Stimulated activated naive CD8-positive, alpha-beta T cell treated with anti-CD3 and anti-CD28 coated beads, Interleukin-15, amount 100 ng/mL, for 72 hours (primary cell): Measurements from ENCODE around the gene NSD2.

ENCODE experiments used
- ATAC-seq: fragments of 150-1000 bp; cut with Tn5 transposase; 2 replicates; pipeline ENCODE4 v1.10.0; 2021; ENCODE audit warnings: mild to moderate bottlenecking, moderate library complexity
- DNase-seq, 2 donors: peaks; one replicate each; pipeline ENCODE4 v3.0.0; 2021 to 2022
- H3K27ac Mint-ChIP-seq, 2 donors: one replicate each; pipeline ENCODE4 v1.8.0; 2022; ENCODE audit warnings: mild to moderate bottlenecking in 2 of 2, mixed read lengths in 2 of 2, moderate library complexity in 2 of 2
- H3K27me3 Mint-ChIP-seq: one replicate; pipeline ENCODE4 v1.8.0; 2022; ENCODE audit warnings: mixed read lengths
- H3K4me1 Mint-ChIP-seq: one replicate; pipeline ENCODE4 v1.8.0; 2022; ENCODE audit warnings: mild to moderate bottlenecking, mixed read lengths
- H3K4me3 Mint-ChIP-seq, 2 donors: one replicate each; pipeline ENCODE4 v1.8.0; 2022; ENCODE audit warnings: mild to moderate bottlenecking in 2 of 2, mixed read lengths in 2 of 2, moderate library complexity in 1 of 2
- H3K9me3 Mint-ChIP-seq, 2 donors: one replicate each; pipeline ENCODE4 v1.8.0; 2022; ENCODE audit warnings: mixed read lengths in 2 of 2

The NSD2 gene

GRCh38 chr4:1869530-1870327 is 1.5 kb upstream of the NSD2 start:
- Mint-ChIP-seq H3K9me3 (no peaks in the 10 kb centered on the region), H3K4me1 (peaks cover 42% of the 10 kb centered on the region), H3K27me3 (no peaks in the 10 kb centered on the region), H3K4me3 (peak overlapping the region; percentile 87 to 91), H3K27ac (peak overlapping the region; percentile 81 to 90)
- DNase-seq (no peak), ATAC-seq (peak; percentile 4)

GRCh38 chr4:1870328-1870577 is 940 bp upstream of the NSD2 start:
- no peaks in the 10 kb centered on the region for H3K9me3 Mint-ChIP-seq
- peak overlapping the region; percentile 81 to 90 for H3K27ac Mint-ChIP-seq
- peak; percentile 72 for ATAC-seq
- no peaks in the 10 kb centered on the region for H3K27me3 Mint-ChIP-seq
- peak overlapping the region; percentile 87 to 91 for H3K4me3 Mint-ChIP-seq
- H3K4me1 Mint-ChIP-seq: peaks cover 45% of the 10 kb centered on the region
- peak; percentile 84 to 87 for DNase-seq

- peaks cover 47% of the 10 kb centered on the region for H3K4me1 Mint-ChIP-seq
- peak; percentile 56 to 58 for DNase-seq
- H3K4me3 Mint-ChIP-seq: peak overlapping the region; percentile 24 to 29
Measured at GRCh38 chr4:1871471-1872021, 353 bp downstream of the NSD2 start.

GRCh38 chr4:1872870-1873269 is 1.7 kb downstream of the NSD2 start:
- Mint-ChIP-seq H3K4me1 (peaks cover 54% of the 10 kb centered on the region), H3K9me3 (no peaks in the 10 kb centered on the region), H3K27me3 (no peaks in the 10 kb centered on the region), H3K27ac (peak overlapping the region; percentile 94 to 95), H3K4me3 (peak overlapping the region; percentile 87 to 94)
- ATAC-seq (peak; percentile 49), DNase-seq (peak; percentile 35 to 43)

More at GRCh38 chr4:1871471-1872021, 353 bp downstream of the NSD2 start:
- Mint-ChIP-seq H3K9me3 (no peaks in the 10 kb centered on the region), H3K27ac (peak overlapping the region in 1 of 2 donors; percentile 57), H3K27me3 (no peaks in the 10 kb centered on the region)
- peak; percentile 21 for ATAC-seq

- Mint-ChIP-seq H3K9me3 (no peaks in the 10 kb centered on the region), H3K4me1 (peaks cover 55% of the 10 kb centered on the region), H3K4me3 (peak overlapping the region; percentile 87 to 94), H3K27me3 (no peaks in the 10 kb centered on the region), H3K27ac (peak overlapping the region; percentile 94 to 95)
- DNase-seq (no peak), ATAC-seq (no peak)
Measured at GRCh38 chr4:1873291-1873690, 2.1 kb downstream of the NSD2 start.

GRCh38 chr4:1873776-1874175 is 2.6 kb downstream of the NSD2 start:
- H3K27ac Mint-ChIP-seq: no peak overlapping the region

GRCh38 chr4:1874201-1874600 is 3.0 kb downstream of the NSD2 start:
- DNase-seq: no peak
- Mint-ChIP-seq H3K4me3 (peak overlapping the region; percentile 22 to 29), H3K27ac (no peak overlapping the region)

More at GRCh38 chr4:1873776-1874175, 2.6 kb downstream of the NSD2 start:
- no peaks in the 10 kb centered on the region for H3K27me3 Mint-ChIP-seq
- no peak for ATAC-seq
- H3K9me3 Mint-ChIP-seq: no peaks in the 10 kb centered on the region
- peak overlapping the region; percentile 22 to 29 for H3K4me3 Mint-ChIP-seq
- H3K4me1 Mint-ChIP-seq: peaks cover 60% of the 10 kb centered on the region
- no peak for DNase-seq

GRCh38 chr4:1879485-1879884 is 8.3 kb downstream of the NSD2 start:
- ATAC-seq (no peak), DNase-seq (no peak)
- Mint-ChIP-seq H3K27me3 (no peaks in the 10 kb centered on the region), H3K27ac (no peak overlapping the region), H3K9me3 (no peaks in the 10 kb centered on the region), H3K4me1 (peaks cover 38% of the 10 kb centered on the region), H3K4me3 (no peak overlapping the region)

More at GRCh38 chr4:1874201-1874600, 3.0 kb downstream of the NSD2 start:
- no peaks in the 10 kb centered on the region for H3K27me3 Mint-ChIP-seq
- H3K9me3 Mint-ChIP-seq: no peaks in the 10 kb centered on the region
- ATAC-seq: no peak
- peaks cover 61% of the 10 kb centered on the region for H3K4me1 Mint-ChIP-seq

- no peak overlapping the region for H3K27ac Mint-ChIP-seq
- no peak for DNase-seq
- H3K9me3 Mint-ChIP-seq: no peaks in the 10 kb centered on the region
- ATAC-seq: no peak
- no peaks in the 10 kb centered on the region for H3K27me3 Mint-ChIP-seq
- H3K4me1 Mint-ChIP-seq: peaks cover 35% of the 10 kb centered on the region
- H3K4me3 Mint-ChIP-seq: no peak overlapping the region
Measured at GRCh38 chr4:1880332-1880731, 9.1 kb downstream of the NSD2 start.

GRCh38 chr4:1882850-1883271 is 11.7 kb downstream of the NSD2 start:
- Mint-ChIP-seq H3K9me3 (no peaks in the 10 kb centered on the region), H3K27ac (no peak overlapping the region), H3K4me3 (no peak overlapping the region), H3K27me3 (no peaks in the 10 kb centered on the region), H3K4me1 (peaks cover 30% of the 10 kb centered on the region)
- ATAC-seq: no peak
- no peak for DNase-seq

- no peak overlapping the region for H3K4me3 Mint-ChIP-seq
- DNase-seq (no peak), ATAC-seq (no peak)
- peaks cover 27% of the 10 kb centered on the region for H3K4me1 Mint-ChIP-seq
- H3K27ac Mint-ChIP-seq: no peak overlapping the region
- no peaks in the 10 kb centered on the region for H3K9me3 Mint-ChIP-seq
- H3K27me3 Mint-ChIP-seq: no peaks in the 10 kb centered on the region
Measured at GRCh38 chr4:1883583-1883982, 12.4 kb downstream of the NSD2 start.

- Mint-ChIP-seq H3K27me3 (no peaks in the 10 kb centered on the region), H3K9me3 (no peaks in the 10 kb centered on the region), H3K27ac (no peak overlapping the region), H3K4me1 (peaks cover 24% of the 10 kb centered on the region), H3K4me3 (no peak overlapping the region)
- DNase-seq (no peak), ATAC-seq (no peak)
Measured at GRCh38 chr4:1885414-1885813, 14.2 kb downstream of the NSD2 start.

- DNase-seq (no peak), ATAC-seq (no peak)
- no peaks in the 10 kb centered on the region for H3K9me3 Mint-ChIP-seq
- no peak overlapping the region for H3K27ac Mint-ChIP-seq
- peaks cover 24% of the 10 kb centered on the region for H3K4me1 Mint-ChIP-seq
- H3K4me3 Mint-ChIP-seq: no peak overlapping the region
- H3K27me3 Mint-ChIP-seq: no peaks in the 10 kb centered on the region
Measured at GRCh38 chr4:1887052-1887451, 15.9 kb downstream of the NSD2 start.

- peaks cover 18% of the 10 kb centered on the region for H3K4me1 Mint-ChIP-seq
- H3K9me3 Mint-ChIP-seq: no peaks in the 10 kb centered on the region
- no peak for ATAC-seq
- no peak overlapping the region for H3K27ac Mint-ChIP-seq
- no peaks in the 10 kb centered on the region for H3K27me3 Mint-ChIP-seq
- DNase-seq: no peak
- H3K4me3 Mint-ChIP-seq: no peak overlapping the region
Measured at GRCh38 chr4:1890979-1891570, 19.9 kb downstream of the NSD2 start.

GRCh38 chr4:1895971-1896657 is 24.9 kb downstream of the NSD2 start:
- peaks cover 29% of the 10 kb centered on the region for H3K4me1 Mint-ChIP-seq
- DNase-seq: no peak
- no peaks in the 10 kb centered on the region for H3K9me3 Mint-ChIP-seq
- no peak for ATAC-seq
- H3K4me3 Mint-ChIP-seq: no peak overlapping the region
- H3K27me3 Mint-ChIP-seq: no peaks in the 10 kb centered on the region
- H3K27ac Mint-ChIP-seq: no peak overlapping the region

GRCh38 chr4:1896658-1896991 is 25.4 kb downstream of the NSD2 start:
- no peak overlapping the region for H3K4me3 Mint-ChIP-seq
- DNase-seq (no peak), ATAC-seq (no peak)
- H3K4me1 Mint-ChIP-seq: peaks cover 30% of the 10 kb centered on the region
- H3K27me3 Mint-ChIP-seq: no peaks in the 10 kb centered on the region
- no peak overlapping the region for H3K27ac Mint-ChIP-seq
- H3K9me3 Mint-ChIP-seq: no peaks in the 10 kb centered on the region
